Hepatocyte (in vitro differentiated cells): ENCODE measurements around the gene PDE11A. TPM values are rescaled to one million over a fixed set of nuclear protein-coding genes. Genes with fewer than 3 reads are reported as not detected.

Source experiments
- DNase-seq: peaks from one replicate; pipeline ENCODE4 v3.0.0-alpha.2; 2016; ENCODE audit warnings: low spot score
- H2AFZ ChIP-seq: fragments of 200-600 bp; sonication (generic); 2 replicates; pipeline ENCODE4 v1.6.0; 2016; ENCODE audit warnings: antibody characterized with exemption, mild to moderate bottlenecking
- H3K27ac ChIP-seq: fragments of 200-600 bp; sonication (generic); 2 replicates; pipeline ENCODE4 v1.5.1; 2016; ENCODE audit warnings: mild to moderate bottlenecking
- H3K27me3 ChIP-seq: fragments of 200-600 bp; sonication (generic); 2 replicates; pipeline ENCODE4 v1.6.1; 2016
- H3K36me3 ChIP-seq: fragments of 200-600 bp; sonication (generic); replicated peaks from 2 replicates; pipeline ENCODE4 v1.5.1; 2016; ENCODE audit warnings: low read depth; ENCODE audit not compliant: insufficient read depth
- H3K4me1 ChIP-seq: fragments of 200-600 bp; sonication (generic); 2 replicates; pipeline ENCODE4 v1.5.1; 2016; ENCODE audit warnings: mild to moderate bottlenecking, moderate library complexity; ENCODE audit not compliant: insufficient read depth
- H3K4me2 ChIP-seq: fragments of 200-600 bp; sonication (generic); 2 replicates; pipeline ENCODE4 v1.6.0; 2016
- H3K4me3 ChIP-seq: fragments of 200-600 bp; sonication (generic); 2 replicates; pipeline ENCODE4 v1.5.1; 2016; ENCODE audit warnings: mild to moderate bottlenecking
- H3K79me2 ChIP-seq: fragments of 200-600 bp; sonication (generic); 2 replicates; pipeline ENCODE4 v1.6.0; 2017; ENCODE audit warnings: mild to moderate bottlenecking
- H3K9me2 ChIP-seq: fragments of 200-600 bp; sonication (generic); replicated peaks from 2 replicates; pipeline ENCODE4 v1.6.0; 2017; ENCODE audit warnings: mild to moderate bottlenecking; ENCODE audit not compliant: insufficient read depth
- H3K9me3 ChIP-seq: fragments of 200-600 bp; sonication (generic); 2 replicates; pipeline ENCODE4 v1.5.1; 2016; ENCODE audit warnings: low read depth, mild to moderate bottlenecking
- H4K20me1 ChIP-seq: fragments of 200-600 bp; sonication (generic); 2 replicates; pipeline ENCODE4 v1.6.0; 2016; ENCODE audit warnings: mild to moderate bottlenecking; ENCODE audit not compliant: insufficient read depth, poor library complexity, severe bottlenecking
- EZH2 ChIP-seq: fragments of 200-600 bp; sonication (generic); IDR thresholded peaks from 2 replicates; pipeline ENCODE4 v1.6.1; 2016; ENCODE audit warnings: antibody characterized with exemption, mild to moderate bottlenecking, borderline replicate concordance
- EZH2phosphoT487 ChIP-seq: fragments of 200-600 bp; sonication (generic); IDR thresholded peaks from one replicate; pipeline ENCODE4 v1.6.1; 2018; ENCODE audit warnings: antibody characterized with exemption, mild to moderate bottlenecking, low read depth, moderate library complexity; ENCODE audit not compliant: unreplicated experiment, severe bottlenecking
- WGBS: methylation state at CpG from one replicate; pipeline ENCODE4 v1.1.6; 2016; ENCODE audit warnings: low lambda C conversion rate; ENCODE audit errors: missing lambda C conversion rate; 5-methylcytosine and 5-hydroxymethylcytosine counted together
- polyA plus RNA-seq: library from polyadenylated mRNA; unstranded; fragments of >200 nt; fragmentation: Nextera tagmentation; extraction: Ambion mirVana; gene quantifications from 2 replicates; pipeline ENCODE4 v1.2.1, GENCODE V29; 2016
- total RNA-seq: library from RNA; depleted of rRNA; stranded (reverse); fragments of >200 nt; gene quantifications from 2 replicates; pipeline ENCODE4 v1.2.3, GENCODE V29; 2014
- TF ChIP-seq, protein P1 (sequence below): fragments of 200-600 bp; sonication (generic); IDR thresholded peaks from 2 replicates; pipeline ENCODE4 v1.5.1; 2016; ENCODE audit warnings: antibody characterized with exemption, mild to moderate bottlenecking; ENCODE audit not compliant: poor library complexity

The PDE11A gene
- total and polyA plus RNA-seq, 2 experiments from 2014 or later = 0.71 to 1.9 TPM

- H3K79me2 ChIP-seq = no peaks in the 10 kb centered on the region
- no peaks in the 10 kb centered on the region for H3K9me3 ChIP-seq
- no peaks in the 10 kb centered on the region for H4K20me1 ChIP-seq
- no peak overlapping the region for H3K4me2 ChIP-seq
- WGBS = 89% methylated on average over 1 of the region's 1 CpG
- H3K27me3 ChIP-seq = no peaks in the 10 kb centered on the region
- H3K27ac ChIP-seq = no peak overlapping the region
- H3K9me2 ChIP-seq = no peaks in the 10 kb centered on the region
- H2AFZ ChIP-seq = no peak overlapping the region
- H3K4me3 ChIP-seq = no peak overlapping the region
- TF ChIP-seq, protein P1, sequence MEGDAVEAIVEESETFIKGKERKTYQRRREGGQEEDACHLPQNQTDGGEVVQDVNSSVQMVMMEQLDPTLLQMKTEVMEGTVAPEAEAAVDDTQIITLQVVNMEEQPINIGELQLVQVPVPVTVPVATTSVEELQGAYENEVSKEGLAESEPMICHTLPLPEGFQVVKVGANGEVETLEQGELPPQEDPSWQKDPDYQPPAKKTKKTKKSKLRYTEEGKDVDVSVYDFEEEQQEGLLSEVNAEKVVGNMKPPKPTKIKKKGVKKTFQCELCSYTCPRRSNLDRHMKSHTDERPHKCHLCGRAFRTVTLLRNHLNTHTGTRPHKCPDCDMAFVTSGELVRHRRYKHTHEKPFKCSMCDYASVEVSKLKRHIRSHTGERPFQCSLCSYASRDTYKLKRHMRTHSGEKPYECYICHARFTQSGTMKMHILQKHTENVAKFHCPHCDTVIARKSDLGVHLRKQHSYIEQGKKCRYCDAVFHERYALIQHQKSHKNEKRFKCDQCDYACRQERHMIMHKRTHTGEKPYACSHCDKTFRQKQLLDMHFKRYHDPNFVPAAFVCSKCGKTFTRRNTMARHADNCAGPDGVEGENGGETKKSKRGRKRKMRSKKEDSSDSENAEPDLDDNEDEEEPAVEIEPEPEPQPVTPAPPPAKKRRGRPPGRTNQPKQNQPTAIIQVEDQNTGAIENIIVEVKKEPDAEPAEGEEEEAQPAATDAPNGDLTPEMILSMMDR = no peak
- no peak for TF ChIP-seq EZH2
- TF ChIP-seq EZH2phosphoT487 = no peak
- no peaks in the 10 kb centered on the region for H3K4me1 ChIP-seq
- H3K36me3 ChIP-seq = no peaks in the 10 kb centered on the region
- no peak for DNase-seq
Measured at GRCh38 chr2:177828557-177828956, 244.0 kb downstream of the PDE11A start.

DNA sequence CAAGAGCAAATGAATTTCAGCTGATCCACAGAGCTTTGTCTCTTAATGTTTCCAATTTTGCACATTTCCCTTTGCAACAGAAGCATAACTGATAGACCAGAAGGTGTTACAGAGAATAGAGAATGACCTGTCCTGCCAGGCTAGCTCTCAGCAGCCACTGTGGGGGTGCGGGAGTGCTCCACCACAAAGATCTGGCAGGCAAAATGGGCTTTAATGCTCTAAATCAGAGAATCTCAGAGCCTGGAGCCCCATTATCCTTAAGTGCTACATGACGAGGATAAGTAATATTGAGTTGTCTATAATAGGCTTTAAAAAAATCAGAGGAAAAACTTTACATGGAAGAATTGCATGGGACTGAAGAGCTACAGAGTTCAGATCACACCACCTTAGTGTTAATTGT lies 245.7 kb downstream of the PDE11A start:
- no peaks in the 10 kb centered on the region for H3K27me3 ChIP-seq
- H3K9me2 ChIP-seq = no peaks in the 10 kb centered on the region
- 76% methylated on average over 2 of the region's 2 CpGs for WGBS
- no peak overlapping the region for H3K27ac ChIP-seq
- H3K4me1 ChIP-seq = no peaks in the 10 kb centered on the region
- DNase-seq = no peak
- H2AFZ ChIP-seq = no peak overlapping the region
- no peaks in the 10 kb centered on the region for H4K20me1 ChIP-seq
- H3K4me3 ChIP-seq = no peak overlapping the region
- H3K79me2 ChIP-seq = no peaks in the 10 kb centered on the region
- TF ChIP-seq, protein P1 = no peak
- TF ChIP-seq EZH2phosphoT487 = no peak
- no peak for TF ChIP-seq EZH2
- no peak overlapping the region for H3K4me2 ChIP-seq
- H3K9me3 ChIP-seq = no peaks in the 10 kb centered on the region
- no peaks in the 10 kb centered on the region for H3K36me3 ChIP-seq

GRCh38 chr2:177822941-177823340 lies 249.6 kb downstream of the PDE11A start:
- WGBS = 95% methylated on average over 3 of the region's 3 CpGs
- Histone ChIP-seq H3K9me2 (no peaks in the 10 kb centered on the region), H3K79me2 (no peaks in the 10 kb centered on the region), H3K4me1 (no peaks in the 10 kb centered on the region), H2AFZ (no peak overlapping the region), H3K36me3 (no peaks in the 10 kb centered on the region), H4K20me1 (no peaks in the 10 kb centered on the region), H3K27me3 (no peaks in the 10 kb centered on the region), H3K27ac (no peak overlapping the region), H3K9me3 (no peaks in the 10 kb centered on the region), H3K4me3 (no peak overlapping the region), H3K4me2 (no peak overlapping the region)
- DNase-seq = no peak
- TF ChIP-seq, protein P1 = no peak
- TF ChIP-seq EZH2phosphoT487 (no peak), EZH2 (no peak)

DNA sequence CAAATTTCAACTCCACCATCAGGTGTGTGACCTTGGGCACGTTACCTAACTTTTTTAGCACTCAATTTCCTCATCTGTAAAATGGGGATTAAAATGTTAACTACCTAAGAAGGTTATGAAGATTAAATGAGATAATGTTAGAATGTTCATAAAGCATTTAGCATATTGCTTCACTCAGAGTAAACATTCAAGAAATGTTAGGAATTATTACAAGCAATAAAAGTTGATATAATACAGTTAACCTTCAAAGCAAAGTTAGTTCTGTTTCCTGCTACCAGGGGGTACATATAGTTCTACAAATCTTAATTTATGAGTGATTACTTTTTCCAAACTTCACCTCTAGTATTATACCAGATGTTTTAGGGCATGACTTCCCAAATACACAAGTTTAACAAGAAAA lies 254.2 kb downstream of the PDE11A start:
- WGBS = 71% methylated on average over 1 of the region's 1 CpG
- Histone ChIP-seq H3K4me2 (no peak overlapping the region), H3K27me3 (no peaks in the 10 kb centered on the region)

More for the DNA sequence above, 254.2 kb downstream of the PDE11A start:
- Histone ChIP-seq H3K79me2 (no peaks in the 10 kb centered on the region), H4K20me1 (no peaks in the 10 kb centered on the region), H3K27ac (no peak overlapping the region), H3K9me3 (no peaks in the 10 kb centered on the region), H3K36me3 (no peaks in the 10 kb centered on the region), H3K9me2 (no peaks in the 10 kb centered on the region), H2AFZ (no peak overlapping the region), H3K4me1 (no peaks in the 10 kb centered on the region), H3K4me3 (no peak overlapping the region)
- no peak for TF ChIP-seq EZH2phosphoT487
- no peak for TF ChIP-seq EZH2
- TF ChIP-seq, protein P1 = no peak
- DNase-seq = no peak
